ENCODE results near the gene OR2T1.
"Not testable (repeated sequence)": the region's sequence is repeated elsewhere in the genome, so short reads cannot be mapped to it uniquely, and the experiment has no call there.

Gene OR2T1

DNA sequence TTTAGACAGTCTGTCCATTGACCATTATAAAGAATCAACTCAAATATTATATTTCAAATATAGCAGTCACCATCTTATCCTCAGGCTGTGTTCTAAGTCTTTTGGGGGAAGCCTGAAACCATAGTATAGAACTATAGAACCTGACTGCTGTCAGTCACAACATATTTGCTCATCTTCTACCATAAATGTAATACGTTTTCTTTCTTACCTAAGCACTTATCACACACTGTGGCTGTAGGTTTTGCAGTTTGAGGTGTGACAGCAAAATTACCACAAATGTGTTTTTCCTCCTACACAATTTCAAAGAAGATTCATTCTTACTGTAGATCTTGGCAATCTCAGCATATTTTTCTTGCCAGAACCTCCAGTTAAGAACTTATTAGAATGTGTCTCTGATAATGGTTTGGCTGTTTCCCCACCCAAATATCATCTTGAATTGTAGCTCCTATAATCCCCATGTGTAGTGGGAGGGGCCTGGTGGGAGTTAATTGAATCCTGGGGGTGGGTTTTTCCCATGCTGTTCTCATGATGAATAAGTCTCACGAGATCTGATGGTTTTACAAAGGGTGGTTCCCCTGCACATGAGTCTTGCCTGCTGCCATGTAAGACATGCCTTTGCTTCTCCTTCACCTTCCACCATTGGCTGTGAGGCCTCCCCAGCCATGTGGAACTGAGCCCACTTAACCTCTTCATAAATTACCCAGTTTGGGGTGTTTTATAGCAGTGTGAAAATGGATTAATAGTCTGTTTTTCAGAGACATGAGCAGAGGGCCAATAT, 39.8 kb downstream of the OR2T1 start:
- not testable (repeated sequence) for DNase-seq (ENCODE audit: low read depth); H3K4me3 ChIP-seq (ENCODE audit: control insufficient read depth, low read depth, low read length)

DNA sequence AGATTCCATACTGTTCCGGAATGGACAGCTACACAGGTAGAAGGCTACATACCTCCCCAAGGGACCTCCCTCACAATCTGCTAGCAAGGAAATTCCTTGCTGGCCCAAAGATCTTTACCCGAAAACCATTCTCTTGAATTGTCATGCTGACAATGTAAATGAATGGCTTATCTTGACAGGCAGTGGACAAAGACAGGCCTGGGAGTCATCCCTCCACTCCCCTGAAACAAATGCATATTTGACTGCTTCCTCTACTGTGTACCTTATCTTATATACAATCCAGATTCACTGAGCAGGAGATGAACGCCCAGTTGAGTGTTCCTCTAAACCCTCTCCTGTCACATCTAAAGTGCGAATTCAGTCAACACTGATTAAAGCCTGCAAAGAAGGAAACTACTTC, 41.8 kb downstream of the OR2T1 start:
- not testable (repeated sequence) for H3K4me3 ChIP-seq (ENCODE audit: control insufficient read depth, low read depth, low read length); DNase-seq (ENCODE audit: low read depth)

DNA sequence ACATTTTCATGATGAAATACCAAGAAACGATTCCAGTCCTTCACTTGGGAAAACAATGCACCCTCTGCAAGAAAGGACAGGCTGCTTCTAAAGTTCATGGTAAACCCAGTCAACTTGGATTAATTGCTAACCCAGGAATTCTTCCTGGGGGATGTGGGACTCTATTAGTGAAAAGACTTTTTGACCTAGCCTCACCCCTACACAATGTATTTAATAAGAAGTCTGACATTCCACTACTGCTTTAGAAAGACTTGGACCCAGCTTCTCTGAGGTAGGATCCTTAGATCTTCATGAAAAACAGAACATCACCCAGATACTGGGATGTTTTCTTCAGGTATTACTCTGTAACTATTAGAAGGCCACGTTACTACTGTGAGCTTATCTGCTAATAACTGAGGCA, 42.6 kb downstream of the OR2T1 start, which contains the start of gene OR2T2:
Gene OR2T2, plus strand, starts transcription at position 239 of the 400 bp plus-strand sequence. CDS start 7,161 bp downstream, outside the sequence.
- not testable (repeated sequence) for DNase-seq (ENCODE audit: low read depth); H3K4me3 ChIP-seq (ENCODE audit: control insufficient read depth, low read depth, low read length)

DNA sequence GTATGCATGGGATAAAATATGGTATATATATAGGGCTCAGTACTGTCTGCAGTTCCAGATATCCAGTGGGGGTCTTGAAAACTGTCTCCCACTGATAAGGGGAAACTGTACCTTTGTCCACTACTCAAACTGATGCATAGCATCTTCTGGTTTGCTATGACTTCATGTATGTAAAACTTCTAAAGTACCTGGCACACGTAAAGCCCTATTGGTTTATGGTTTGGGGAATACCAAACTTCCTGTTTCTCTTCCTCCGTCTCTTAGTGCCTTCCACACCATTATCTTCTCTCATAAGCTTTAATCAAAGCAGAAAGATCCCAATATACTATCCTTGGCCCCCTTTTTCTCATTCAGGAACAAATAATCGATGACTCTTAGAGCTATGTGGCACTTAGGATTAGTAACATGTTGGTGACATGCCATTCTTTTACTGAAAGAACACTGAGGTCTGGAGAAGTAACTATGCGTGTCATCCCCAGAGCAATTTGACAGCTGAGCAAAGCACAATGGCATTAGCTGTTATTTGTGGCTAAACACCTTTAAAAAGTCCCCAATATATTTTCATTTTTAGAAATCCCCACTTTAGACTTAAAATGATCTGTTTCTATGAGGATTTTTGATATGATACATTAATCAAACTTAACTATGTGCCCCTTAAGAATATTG, 45.7 kb downstream of the OR2T1 start:
- not testable (repeated sequence) for DNase-seq (ENCODE audit: low read depth); H3K4me3 ChIP-seq (ENCODE audit: control insufficient read depth, low read depth, low read length)

DNA sequence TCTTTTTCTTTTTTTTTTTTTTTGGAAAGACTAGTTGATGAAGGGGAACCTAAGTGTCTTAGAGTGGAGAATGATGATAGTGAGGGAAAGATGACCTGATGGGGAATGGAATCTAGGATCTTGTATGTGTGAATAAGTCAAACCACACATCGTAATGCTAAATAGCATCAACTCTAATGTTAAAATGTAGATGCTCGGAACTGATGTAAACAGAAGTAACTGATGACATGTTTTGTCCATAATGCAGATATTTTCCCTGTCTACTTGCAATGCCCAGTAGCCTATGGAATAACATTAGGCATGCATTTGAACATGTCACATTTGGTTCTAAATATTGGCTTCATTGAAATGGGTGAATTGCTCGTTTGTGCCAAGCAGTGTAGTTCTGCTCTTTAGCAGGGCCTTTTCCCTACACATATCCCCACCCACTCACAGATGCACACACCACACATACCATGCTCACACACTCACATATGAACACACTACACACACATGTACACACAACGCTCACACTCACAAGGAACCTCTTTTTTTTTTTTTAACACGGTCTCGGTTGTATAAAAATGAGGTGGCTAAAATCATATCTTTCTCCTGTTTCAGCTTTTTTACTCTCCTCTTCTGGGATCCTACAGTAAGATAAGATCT, 47.1 kb downstream of the OR2T1 start:
- not testable (repeated sequence) for H3K4me3 ChIP-seq (ENCODE audit: control insufficient read depth, low read depth, low read length); DNase-seq (ENCODE audit: low read depth)

DNA sequence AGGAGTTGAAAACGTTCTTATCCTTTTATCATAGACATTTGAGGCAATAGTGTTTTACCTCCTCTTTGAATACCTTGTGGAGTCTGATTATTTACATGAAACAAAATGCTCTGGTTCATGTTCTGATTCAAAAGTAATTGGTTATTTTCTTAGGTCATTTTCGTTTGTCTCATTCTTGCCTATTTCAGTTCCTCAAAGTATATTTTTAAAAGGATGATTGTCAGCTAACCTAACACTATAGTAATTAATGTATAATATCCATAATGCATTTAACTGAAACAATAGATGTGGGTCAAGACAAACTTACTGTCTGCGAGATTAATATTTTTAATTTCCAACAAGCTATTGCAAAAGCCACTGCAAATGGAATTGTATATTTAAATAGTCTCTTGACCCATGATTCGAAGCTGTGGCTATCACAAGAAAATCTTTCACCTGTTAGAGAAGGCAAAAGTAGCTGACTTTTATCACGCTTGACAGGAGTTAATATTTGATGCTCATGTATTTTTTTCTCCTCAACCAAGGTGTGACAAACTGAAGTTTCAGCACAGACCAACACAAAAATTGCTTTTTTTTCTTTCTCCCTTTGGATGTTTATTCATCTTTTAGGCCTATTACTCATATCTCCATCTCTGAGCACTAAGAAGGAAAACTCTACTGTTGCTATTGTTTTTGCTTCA, 47.8 kb downstream of the OR2T1 start:
- not testable (repeated sequence) for DNase-seq (ENCODE audit: low read depth)

DNA sequence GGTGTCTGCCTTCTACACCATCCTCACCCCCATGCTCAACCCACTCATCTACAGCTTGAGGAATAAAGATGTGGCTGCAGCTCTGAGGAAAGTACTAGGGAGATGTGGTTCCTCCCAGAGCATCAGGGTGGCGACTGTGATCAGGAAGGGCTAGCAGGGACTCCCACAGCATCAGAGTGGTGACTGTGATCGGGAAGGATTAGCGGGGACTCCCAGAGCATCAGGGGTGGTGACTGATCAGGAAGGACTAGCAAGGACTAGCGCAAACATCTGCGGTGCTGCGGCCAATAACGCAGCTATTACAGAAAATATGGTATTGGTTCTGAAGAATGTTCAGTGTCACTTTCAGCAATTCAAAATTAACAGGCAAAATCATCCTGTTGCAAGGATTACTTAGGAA, 50.8 kb downstream of the OR2T1 start:
- not testable (repeated sequence) for DNase-seq (ENCODE audit: low read depth)

More for the DNA sequence above, 47.8 kb downstream of the OR2T1 start:
- not testable (repeated sequence) for H3K4me3 ChIP-seq (ENCODE audit: control insufficient read depth, low read depth, low read length)

DNA sequence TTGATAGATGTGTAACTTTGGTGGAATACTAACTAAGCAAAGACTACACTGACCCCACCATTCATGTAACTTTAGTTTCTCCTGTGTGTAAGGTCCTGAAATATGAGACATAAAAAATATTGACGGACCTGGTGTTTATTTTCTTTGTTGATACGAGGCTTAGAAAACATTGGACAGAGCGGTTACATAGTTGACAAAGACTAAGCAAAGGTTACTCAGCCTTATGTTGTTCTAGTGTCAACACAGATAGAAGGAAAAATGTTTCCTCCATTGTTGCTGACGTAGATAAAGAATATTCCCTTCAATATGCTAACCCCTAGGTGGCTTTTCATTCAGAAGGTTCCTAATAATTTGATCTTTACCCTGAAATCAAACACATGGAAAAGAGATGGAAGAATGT, 52.2 kb downstream of the OR2T1 start:
- DNase-seq (ENCODE audit: low read depth); H3K4me3 ChIP-seq (ENCODE audit: control insufficient read depth, low read depth, low read length): not testable (repeated sequence)

More for the DNA sequence above, 50.8 kb downstream of the OR2T1 start:
- H3K4me3 ChIP-seq (ENCODE audit: control insufficient read depth, low read depth, low read length): not testable (repeated sequence)

DNA sequence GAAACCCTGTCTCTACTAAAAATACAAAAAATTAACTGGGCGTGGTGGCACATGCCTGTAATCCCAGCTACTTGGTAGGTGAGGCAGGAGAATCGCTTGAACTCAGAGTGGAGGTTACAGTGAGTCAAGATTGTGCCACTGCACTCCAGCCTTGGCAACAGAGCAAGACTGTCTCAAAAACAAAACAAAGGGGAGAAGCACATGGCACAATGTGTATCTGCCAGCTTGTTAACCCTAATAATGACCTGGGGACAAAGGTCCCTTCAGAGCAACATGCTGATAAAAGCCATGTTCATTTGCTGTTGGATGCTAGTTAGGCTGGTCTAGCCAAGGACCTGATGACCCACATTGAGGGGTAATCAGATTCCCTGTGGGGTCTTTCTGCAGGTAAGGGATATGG, 53.8 kb downstream of the OR2T1 start:
- not testable (repeated sequence) for DNase-seq (ENCODE audit: low read depth); H3K4me3 ChIP-seq (ENCODE audit: control insufficient read depth, low read depth, low read length)
